Testis (tissue), 2 donors: ENCODE data around the gene ABCC8.

Experiments used
- POLR2A ChIP-seq: fragments of 450-650 bp; IDR thresholded peaks from one replicate; pipeline ENCODE4 v1.6.1; 2017; ENCODE audit warnings: antibody characterized with exemption, mild to moderate bottlenecking, moderate library complexity
- TF ChIP-seq, protein P1 (sequence below), 3 experiments: fragments of 450-650 bp in 2 of 3; fragments of 200-600 bp in 1 of 3; sonication (generic) in 1 of 3; IDR thresholded peaks; one replicate each; pipeline ENCODE4 v1.5.1; 2016 to 2019; ENCODE audit warnings: antibody characterized with exemption in 3 of 3, mild to moderate bottlenecking in 2 of 3, moderate library complexity in 1 of 3

DNA sequence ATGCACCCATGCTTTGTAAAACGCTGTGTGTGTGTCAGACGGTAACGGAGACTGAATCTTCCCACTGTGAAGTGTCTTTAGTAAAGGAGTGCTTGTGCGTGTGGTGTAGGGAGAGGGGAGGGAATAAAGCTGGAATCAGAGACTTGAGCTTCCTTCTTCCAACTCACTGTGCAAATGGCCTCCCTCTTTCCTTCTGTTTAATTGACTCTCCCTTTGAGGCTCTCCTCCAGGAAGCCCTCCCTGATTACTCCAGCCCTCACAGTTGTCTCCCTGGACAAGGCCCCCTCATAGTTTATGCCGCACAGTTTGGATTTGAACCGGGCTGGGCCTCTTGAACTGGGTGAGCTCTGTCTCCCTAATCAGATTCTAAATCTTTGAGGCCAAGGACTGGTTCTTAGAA, 65.2 kb downstream of the ABCC8 start:
- no peak for TF ChIP-seq POLR2A
- TF ChIP-seq, protein P1, sequence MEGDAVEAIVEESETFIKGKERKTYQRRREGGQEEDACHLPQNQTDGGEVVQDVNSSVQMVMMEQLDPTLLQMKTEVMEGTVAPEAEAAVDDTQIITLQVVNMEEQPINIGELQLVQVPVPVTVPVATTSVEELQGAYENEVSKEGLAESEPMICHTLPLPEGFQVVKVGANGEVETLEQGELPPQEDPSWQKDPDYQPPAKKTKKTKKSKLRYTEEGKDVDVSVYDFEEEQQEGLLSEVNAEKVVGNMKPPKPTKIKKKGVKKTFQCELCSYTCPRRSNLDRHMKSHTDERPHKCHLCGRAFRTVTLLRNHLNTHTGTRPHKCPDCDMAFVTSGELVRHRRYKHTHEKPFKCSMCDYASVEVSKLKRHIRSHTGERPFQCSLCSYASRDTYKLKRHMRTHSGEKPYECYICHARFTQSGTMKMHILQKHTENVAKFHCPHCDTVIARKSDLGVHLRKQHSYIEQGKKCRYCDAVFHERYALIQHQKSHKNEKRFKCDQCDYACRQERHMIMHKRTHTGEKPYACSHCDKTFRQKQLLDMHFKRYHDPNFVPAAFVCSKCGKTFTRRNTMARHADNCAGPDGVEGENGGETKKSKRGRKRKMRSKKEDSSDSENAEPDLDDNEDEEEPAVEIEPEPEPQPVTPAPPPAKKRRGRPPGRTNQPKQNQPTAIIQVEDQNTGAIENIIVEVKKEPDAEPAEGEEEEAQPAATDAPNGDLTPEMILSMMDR (IDR thresholded peaks at IDR 0.05) = no peak
